Measurements from ENCODE around the gene FDX2.

Gene FDX2

DNA sequence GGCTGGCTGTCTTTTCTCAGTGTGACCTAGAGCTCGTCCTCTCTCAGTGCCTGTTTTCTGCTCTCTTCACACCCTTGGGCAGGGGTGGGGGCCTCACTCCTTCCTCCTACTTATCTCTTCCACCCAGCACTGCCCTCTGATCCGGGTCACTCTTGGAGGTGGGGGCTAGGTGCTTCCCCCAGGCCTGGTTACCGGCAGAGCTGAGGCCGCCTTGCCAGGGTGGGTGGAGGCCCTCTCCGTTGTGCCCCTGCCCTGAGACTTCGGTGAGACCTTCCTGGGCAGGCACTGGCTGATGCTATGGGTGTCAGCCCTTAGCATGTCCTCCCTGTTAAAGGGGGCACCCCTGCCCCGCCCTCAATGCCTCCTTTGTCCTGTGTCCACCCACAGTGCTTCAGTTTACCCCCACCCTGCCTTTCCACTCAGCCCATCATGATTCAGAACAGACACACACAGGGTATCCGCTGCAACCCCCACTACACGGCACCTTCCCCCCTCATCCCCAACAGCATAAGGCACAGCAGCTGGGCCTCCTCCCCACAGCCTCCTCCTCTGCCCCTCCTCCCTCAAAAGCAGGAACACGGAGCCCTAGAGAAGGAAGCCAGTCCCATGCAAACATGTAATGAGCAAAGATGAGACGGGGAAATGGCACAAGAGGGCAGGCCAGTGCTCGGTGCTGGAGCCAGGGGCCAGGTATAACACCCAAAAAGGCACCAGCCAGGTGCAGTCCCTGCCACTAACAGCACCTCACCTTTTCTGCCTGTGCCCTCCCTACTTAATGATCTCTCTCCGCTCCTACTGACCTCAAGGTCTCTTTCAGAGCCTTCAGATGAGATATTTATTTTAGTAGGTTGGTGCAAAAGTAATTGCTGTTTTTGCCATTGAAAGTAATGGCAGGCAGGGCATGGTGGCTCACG, 16.0 kb downstream of the FDX2 start:
- no peak for DNase-seq

GRCh38 chr19:10295847-10296591, 19.8 kb downstream of the FDX2 start:
- no peak for DNase-seq

- no peak for DNase-seq
Measured at GRCh38 chr19:10295305-10295846, 20.4 kb downstream of the FDX2 start.

GRCh38 chr19:10294368-10294697, 21.5 kb downstream of the FDX2 start:
- DNase-seq: no peak

DNA sequence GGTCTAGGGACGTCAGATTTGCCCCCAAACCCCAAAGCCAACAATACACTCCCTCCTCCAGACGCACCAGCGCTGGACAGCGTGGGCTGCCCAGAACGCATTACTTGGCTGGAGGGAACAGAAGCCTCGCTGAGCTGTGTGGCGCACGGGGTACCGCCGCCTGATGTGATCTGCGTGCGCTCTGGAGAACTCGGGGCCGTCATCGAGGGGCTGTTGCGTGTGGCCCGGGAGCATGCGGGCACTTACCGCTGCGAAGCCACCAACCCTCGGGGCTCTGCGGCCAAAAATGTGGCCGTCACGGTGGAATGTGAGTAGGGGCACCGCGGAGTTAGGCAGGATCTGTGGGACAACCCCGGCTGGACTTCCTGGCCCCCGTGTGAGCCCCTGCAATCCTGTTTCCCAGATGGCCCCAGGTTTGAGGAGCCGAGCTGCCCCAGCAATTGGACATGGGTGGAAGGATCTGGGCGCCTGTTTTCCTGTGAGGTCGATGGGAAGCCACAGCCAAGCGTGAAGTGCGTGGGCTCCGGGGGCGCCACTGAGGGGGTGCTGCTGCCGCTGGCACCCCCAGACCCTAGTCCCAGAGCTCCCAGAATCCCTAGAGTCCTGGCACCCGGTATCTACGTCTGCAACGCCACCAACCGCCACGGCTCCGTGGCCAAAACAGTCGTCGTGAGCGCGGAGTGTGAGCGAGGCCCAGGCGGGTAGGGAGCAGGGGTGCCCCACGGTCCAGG, 22.0 kb downstream of the FDX2 start:
- DNase-seq: no peak

DNA sequence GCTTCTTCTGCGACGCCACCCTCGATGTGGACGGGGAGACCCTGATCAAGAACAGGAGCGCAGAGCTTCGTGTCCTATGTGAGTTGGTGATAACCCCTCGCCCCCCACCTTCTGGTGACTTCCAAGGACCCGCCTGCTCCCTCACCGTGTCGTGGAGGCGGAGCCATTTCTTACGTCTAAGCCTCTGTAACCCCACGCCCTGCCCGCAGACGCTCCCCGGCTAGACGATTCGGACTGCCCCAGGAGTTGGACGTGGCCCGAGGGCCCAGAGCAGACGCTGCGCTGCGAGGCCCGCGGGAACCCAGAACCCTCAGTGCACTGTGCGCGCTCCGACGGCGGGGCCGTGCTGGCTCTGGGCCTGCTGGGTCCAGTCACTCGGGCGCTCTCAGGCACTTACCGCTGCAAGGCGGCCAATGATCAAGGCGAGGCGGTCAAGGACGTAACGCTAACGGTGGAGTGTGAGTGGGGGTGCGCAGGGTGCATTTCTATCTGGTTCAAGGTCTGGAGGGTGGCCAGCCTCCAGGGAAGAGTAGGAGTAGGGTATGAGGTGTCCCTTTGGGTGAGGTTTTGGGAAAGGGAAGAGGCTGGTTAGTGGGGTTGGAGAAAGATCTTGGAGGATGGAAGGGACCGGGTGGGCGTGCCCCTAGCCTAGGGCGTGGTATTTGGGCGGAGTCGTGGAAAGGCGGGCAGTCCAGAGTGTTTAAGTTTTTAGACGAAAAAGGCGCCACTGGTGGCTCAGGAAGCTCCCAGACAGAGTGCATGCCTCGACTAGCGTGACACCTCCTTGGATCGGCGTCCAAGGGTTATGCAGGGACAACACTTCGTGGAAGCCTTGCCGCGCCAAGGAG, 22.8 kb downstream of the FDX2 start:
- no peak for DNase-seq

- DNase-seq: peak in 4 of 14 donors; percentile 8 to 40 (median 17)
Measured at GRCh38 chr19:10292206-10292788, 23.5 kb downstream of the FDX2 start.

- DNase-seq: no peak
Measured at GRCh38 chr19:10291554-10292205, 24.1 kb downstream of the FDX2 start.

DNA sequence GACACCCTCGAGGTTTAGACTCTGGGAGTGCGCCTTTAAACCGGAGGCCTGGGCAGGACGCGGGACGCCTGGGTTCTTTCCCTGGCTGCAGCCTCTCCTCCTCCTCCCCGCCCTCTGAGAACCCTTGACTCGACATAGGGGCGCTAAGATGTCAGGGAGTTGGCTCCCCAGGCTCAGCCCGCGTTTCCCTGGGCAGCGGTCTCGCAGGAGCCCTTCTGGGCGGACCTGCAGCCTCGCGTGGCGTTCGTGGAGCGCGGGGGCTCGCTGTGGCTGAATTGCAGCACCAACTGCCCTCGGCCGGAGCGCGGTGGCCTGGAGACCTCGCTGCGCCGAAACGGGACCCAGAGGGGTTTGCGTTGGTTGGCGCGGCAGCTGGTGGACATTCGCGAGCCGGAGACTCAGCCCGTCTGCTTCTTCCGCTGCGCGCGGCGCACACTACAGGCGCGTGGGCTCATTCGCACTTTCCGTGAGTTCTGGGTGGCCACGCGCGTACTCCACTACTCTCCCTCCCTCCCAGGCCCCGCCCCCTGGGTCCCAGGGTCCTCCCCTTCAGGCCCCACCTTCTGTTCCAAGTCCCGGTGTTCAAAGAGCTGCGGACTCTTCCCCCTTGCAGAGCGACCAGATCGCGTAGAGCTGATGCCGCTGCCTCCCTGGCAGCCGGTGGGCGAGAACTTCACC, 24.8 kb downstream of the FDX2 start:
- peak in 1 of 14 donors; percentile 4 for DNase-seq

GRCh38 chr19:10290357-10290875, 25.4 kb downstream of the FDX2 start:
- DNase-seq: no peak

DNA sequence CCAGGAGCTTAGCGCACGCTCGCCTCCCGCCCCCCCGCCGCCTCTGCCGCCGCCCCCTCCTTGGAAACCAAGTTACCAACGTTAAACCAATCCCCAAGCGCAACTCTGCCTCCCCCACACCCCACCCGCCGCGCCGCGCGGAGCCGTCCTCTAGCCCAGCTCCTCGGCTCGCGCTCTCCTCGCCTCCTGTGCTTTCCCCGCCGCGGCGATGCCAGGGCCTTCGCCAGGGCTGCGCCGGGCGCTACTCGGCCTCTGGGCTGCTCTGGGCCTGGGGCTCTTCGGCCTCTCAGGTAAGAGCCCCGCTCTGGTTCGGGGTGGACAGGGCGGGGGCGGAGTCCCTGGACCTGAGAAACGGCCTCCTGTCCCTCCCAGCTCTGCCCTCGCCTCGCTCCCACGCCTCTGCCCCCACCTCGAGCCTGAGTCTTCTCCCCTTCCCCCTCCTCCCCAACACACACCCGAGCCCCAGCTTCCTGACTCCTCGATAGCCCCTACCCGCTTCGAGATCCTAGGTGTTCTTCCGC, 25.9 kb downstream of the FDX2 start, which contains the start of gene ICAM5:
ICAM5 (plus strand) TSS at position 117 of the 521 bp plus-strand sequence; CDS start at position 209, 92 bp downstream.
- no peak for DNase-seq

DNA sequence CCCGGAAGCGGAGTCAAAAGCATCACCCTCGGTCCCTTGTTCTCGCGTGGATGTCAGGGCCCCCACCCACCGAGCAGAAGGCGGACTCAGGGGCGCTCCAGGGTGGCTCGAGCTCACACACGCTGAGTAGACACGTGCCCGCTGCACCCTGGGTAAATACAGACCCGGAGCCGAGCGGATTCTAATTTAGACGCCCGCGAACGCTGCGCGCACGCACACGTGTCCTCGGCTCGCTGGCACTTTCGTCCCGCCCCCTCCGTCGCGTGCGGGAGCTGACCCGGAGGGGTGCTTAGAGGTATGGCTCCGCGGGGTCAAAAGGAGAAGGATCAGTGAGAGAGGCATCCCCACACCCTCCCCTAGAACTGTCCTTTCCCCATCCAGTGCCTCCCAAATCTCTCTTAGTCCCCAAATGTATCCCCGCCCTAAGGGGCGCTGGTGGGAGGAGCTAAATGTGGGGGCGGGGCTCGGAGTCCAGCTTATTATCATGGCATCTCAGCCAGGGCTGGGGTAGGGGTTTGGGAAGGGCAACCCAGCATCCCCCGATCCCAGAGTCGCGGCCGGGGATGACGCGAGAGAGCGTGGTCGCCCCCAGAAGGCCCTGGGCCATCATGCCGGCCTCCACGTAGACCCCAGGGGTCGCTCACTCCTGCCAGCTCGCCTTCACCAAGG, 26.5 kb downstream of the FDX2 start:
- DNase-seq: no peak

- DNase-seq: no peak
Measured at GRCh38 chr19:10288662-10289166, 27.1 kb downstream of the FDX2 start.

DNA sequence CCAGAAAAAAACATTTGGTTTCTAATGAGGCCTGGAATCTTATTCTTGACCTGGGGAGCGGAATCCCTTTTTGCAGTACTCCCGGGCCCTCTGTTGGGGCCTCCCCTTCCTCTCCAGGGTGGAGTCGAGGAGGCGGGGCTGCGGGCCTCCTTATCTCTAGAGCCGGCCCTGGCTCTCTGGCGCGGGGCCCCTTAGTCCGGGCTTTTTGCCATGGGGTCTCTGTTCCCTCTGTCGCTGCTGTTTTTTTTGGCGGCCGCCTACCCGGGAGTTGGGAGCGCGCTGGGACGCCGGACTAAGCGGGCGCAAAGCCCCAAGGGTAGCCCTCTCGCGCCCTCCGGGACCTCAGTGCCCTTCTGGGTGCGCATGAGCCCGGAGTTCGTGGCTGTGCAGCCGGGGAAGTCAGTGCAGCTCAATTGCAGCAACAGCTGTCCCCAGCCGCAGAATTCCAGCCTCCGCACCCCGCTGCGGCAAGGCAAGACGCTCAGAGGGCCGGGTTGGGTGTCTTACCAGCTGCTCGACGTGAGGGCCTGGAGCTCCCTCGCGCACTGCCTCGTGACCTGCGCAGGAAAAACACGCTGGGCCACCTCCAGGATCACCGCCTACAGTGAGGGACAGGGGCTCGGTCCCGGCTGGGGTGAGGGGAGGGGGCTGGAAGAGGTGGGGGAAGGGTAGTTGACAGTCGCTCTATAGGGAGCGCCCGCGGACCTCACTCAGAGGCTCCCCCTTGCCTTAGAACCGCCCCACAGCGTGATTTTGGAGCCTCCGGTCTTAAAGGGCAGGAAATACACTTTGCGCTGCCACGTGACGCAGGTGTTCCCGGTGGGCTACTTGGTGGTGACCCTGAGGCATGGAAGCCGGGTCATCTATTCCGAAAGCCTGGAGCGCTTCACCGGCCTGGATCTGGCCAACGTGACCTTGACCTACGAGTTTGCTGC, 28.7 kb downstream of the FDX2 start, which contains the start of gene ICAM4:
ICAM4 (plus strand) TSS at position 153 of the 935 bp plus-strand sequence; CDS start at position 211, 58 bp downstream.
- DNase-seq: no peak

- no peak for DNase-seq
Measured at GRCh38 chr19:10285393-10285792, 30.4 kb downstream of the FDX2 start.

DNA sequence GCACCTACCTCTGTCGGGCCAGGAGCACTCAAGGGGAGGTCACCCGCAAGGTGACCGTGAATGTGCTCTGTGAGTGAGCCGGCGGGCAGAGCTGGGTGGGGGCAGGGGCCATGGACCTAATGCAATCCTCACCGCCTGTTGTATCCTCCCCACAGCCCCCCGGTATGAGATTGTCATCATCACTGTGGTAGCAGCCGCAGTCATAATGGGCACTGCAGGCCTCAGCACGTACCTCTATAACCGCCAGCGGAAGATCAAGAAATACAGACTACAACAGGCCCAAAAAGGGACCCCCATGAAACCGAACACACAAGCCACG, 30.9 kb downstream of the FDX2 start:
- DNase-seq: no peak

All from C1 segment of cervical spinal cord (tissue), 14 donors.